Breast epithelium (tissue), 3 donors: Measurements from ENCODE around the gene GRID2IP.

ENCODE experiments used
- POLR2A ChIP-seq: fragments of 450-650 bp; IDR thresholded peaks from one replicate; pipeline ENCODE4 v1.6.1; 2016; ENCODE audit warnings: antibody characterized with exemption, mild to moderate bottlenecking, moderate library complexity
- TF ChIP-seq, protein P1 (sequence below), 3 donors: fragments of 450-650 bp; IDR thresholded peaks; one replicate each; pipeline ENCODE4 v1.5.1; 2016 to 2017; ENCODE audit warnings: antibody characterized with exemption in 3 of 3, mild to moderate bottlenecking in 3 of 3, moderate library complexity in 3 of 3

DNA sequence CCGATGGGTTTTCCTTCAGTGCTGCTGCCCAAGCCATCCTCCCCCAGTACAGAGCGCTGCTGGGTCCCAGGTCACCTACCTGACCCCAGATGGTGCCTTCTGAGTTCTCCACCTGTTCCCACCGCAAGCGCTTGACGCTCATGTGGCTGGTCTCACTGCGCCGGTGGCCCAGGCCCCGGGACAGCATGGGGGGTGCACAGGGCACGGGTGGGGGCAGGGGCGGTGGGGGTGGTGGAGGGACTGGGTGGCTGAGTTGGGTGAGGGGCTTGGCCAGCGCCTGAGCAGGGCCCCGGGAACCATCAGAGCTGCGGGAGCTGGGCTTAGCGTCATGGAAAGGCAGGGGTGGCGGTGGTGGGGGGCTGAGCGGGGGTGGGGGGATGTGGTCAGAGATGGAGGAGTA, 43.4 kb downstream of the GRID2IP start:
- TF ChIP-seq, protein P1, sequence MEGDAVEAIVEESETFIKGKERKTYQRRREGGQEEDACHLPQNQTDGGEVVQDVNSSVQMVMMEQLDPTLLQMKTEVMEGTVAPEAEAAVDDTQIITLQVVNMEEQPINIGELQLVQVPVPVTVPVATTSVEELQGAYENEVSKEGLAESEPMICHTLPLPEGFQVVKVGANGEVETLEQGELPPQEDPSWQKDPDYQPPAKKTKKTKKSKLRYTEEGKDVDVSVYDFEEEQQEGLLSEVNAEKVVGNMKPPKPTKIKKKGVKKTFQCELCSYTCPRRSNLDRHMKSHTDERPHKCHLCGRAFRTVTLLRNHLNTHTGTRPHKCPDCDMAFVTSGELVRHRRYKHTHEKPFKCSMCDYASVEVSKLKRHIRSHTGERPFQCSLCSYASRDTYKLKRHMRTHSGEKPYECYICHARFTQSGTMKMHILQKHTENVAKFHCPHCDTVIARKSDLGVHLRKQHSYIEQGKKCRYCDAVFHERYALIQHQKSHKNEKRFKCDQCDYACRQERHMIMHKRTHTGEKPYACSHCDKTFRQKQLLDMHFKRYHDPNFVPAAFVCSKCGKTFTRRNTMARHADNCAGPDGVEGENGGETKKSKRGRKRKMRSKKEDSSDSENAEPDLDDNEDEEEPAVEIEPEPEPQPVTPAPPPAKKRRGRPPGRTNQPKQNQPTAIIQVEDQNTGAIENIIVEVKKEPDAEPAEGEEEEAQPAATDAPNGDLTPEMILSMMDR (IDR thresholded peaks at IDR 0.05), result no peak
- no peak for TF ChIP-seq POLR2A
